Measurements from ENCODE around the gene CHCHD6. TPM values are rescaled to one million over a fixed set of nuclear protein-coding genes. Genes with fewer than 3 reads are reported as not detected.

CHCHD6 gene
- total RNA-seq, 1 experiment from 2014 or later = 33.0 TPM

GRCh38 chr3:126961191-126961790 lies 257.3 kb downstream of the CHCHD6 start:
- peak overlapping the region; percentile 65 for H3K4me2 ChIP-seq (ENCODE audit: low read length)
- no peaks in the 10 kb centered on the region for H3K9me2 ChIP-seq (replicated peaks; ENCODE audit: low read length)
- TF ChIP-seq EZH2 (IDR thresholded peaks at IDR 0.05; ENCODE audit: low read length, unreplicated experiment) (no peak), EZH2phosphoT487 (IDR thresholded peaks at IDR 0.05; ENCODE audit: borderline replicate concordance, low read length) (no peak), CTCF (conservative IDR thresholded peaks at IDR 0.05; ENCODE audit: low read depth, low read length) (no peak)
- no TSS peak for BruUV-seq (replicated peaks)
- no peaks in the 10 kb centered on the region for H3K27me3 ChIP-seq (ENCODE audit: low read length)
- H3K4me1 ChIP-seq (ENCODE audit: insufficient read depth, low read length) = peaks cover 37% of the 10 kb centered on the region
- ChIA-PET CTCF (interaction anchor here (0.5 to 0.6 kb wide), 5 partner anchors 21 to 243 kb away, joined by 3 to 4 read pairs (median 3); no protein-coding TSS in a partner anchor), POLR2A (ENCODE audit: unreplicated experiment) (interaction anchor here (0.6 kb wide), 1 partner anchor 740 kb away, joined by 6 read pairs; no protein-coding TSS in a partner anchor)
- H4K20me1 ChIP-seq (ENCODE audit: low read length) = no peaks in the 10 kb centered on the region
- intact Hi-C loops (cut with micrococcal nuclease) = loop anchor here (2.0 to 10.0 kb wide), 3 partner anchors 34 to 208 kb away; no protein-coding TSS in a partner anchor
- peak overlapping the region; percentile 89 for H3K27ac ChIP-seq (ENCODE audit: low read length)
- H3K4me3 ChIP-seq (ENCODE audit: low read length) = no peak overlapping the region
- H3K79me2 ChIP-seq (ENCODE audit: low read length) = no peaks in the 10 kb centered on the region
- ATAC-seq = peak; percentile 67
- DNase-seq = peak; percentile 75
- no peaks in the 10 kb centered on the region for H3K36me3 ChIP-seq (ENCODE audit: low read depth, low read length)
- H3K9me3 ChIP-seq (ENCODE audit: low read length) = no peaks in the 10 kb centered on the region
- H3F3A ChIP-seq (ENCODE audit: low read length, unreplicated experiment) = no peaks in the 10 kb centered on the region
- H3K9ac ChIP-seq (ENCODE audit: low read length) = peak overlapping the region; percentile 48; the same call in 1 of the 2 replicates
- no peak overlapping the region for H2AFZ ChIP-seq (ENCODE audit: low read length)

- ATAC-seq (no peak), DNase-seq (no peak)
- H3K9ac ChIP-seq (ENCODE audit: low read length) = no peak overlapping the region; the same call in 1 of the 2 replicates
- CTCF ChIA-PET = interaction anchor here (0.6 kb wide), 2 partner anchors 216 to 244 kb away, joined by 3 read pairs; no protein-coding TSS in a partner anchor
- H3F3A ChIP-seq (ENCODE audit: low read length, unreplicated experiment) = no peaks in the 10 kb centered on the region
- no peaks in the 10 kb centered on the region for H4K20me1 ChIP-seq (ENCODE audit: low read length)
- no peaks in the 10 kb centered on the region for H3K9me3 ChIP-seq (ENCODE audit: low read length)
- intact Hi-C loops (cut with micrococcal nuclease) = loop anchor here (2.0 to 10.0 kb wide), 3 partner anchors 35 to 209 kb away; no protein-coding TSS in a partner anchor
- H3K36me3 ChIP-seq (ENCODE audit: low read depth, low read length) = no peaks in the 10 kb centered on the region
- POLR2A ChIA-PET (ENCODE audit: unreplicated experiment) = no interaction called here
- H3K4me2 ChIP-seq (ENCODE audit: low read length) = peak overlapping the region; percentile 26; the same call in 1 of the 2 replicates
- no peaks in the 10 kb centered on the region for H3K9me2 ChIP-seq (replicated peaks; ENCODE audit: low read length)
- H3K27me3 ChIP-seq (ENCODE audit: low read length) = no peaks in the 10 kb centered on the region
- H3K79me2 ChIP-seq (ENCODE audit: low read length) = no peaks in the 10 kb centered on the region
- no peak overlapping the region for H3K4me3 ChIP-seq (ENCODE audit: low read length)
- peak overlapping the region; percentile 52 for H3K27ac ChIP-seq (ENCODE audit: low read length)
- TF ChIP-seq EZH2 (IDR thresholded peaks at IDR 0.05; ENCODE audit: low read length, unreplicated experiment) (no peak), EZH2phosphoT487 (IDR thresholded peaks at IDR 0.05; ENCODE audit: borderline replicate concordance, low read length) (no peak), CTCF (conservative IDR thresholded peaks at IDR 0.05; ENCODE audit: low read depth, low read length) (no peak)
- H2AFZ ChIP-seq (ENCODE audit: low read length) = no peak overlapping the region
- H3K4me1 ChIP-seq (ENCODE audit: insufficient read depth, low read length) = peaks cover 38% of the 10 kb centered on the region
- no TSS peak for BruUV-seq (replicated peaks)
Measured at GRCh38 chr3:126961791-126962461, 257.9 kb downstream of the CHCHD6 start.

Data from PC-3 (cell line).